ENCODE data around the gene KRTAP10-11. TPM values are rescaled to one million over a fixed set of nuclear protein-coding genes. Genes with fewer than 3 reads are reported as not detected.
"Not testable (repeated sequence)": the region's sequence is repeated elsewhere in the genome, so short reads cannot be mapped to it uniquely, and the experiment has no call there.

The KRTAP10-11 gene
- total RNA-seq, 1 donor from 2014 or later = not detected

GRCh38 chr21:44656868-44657267 lies 10.7 kb downstream of the KRTAP10-11 start:
- intact Hi-C loops (cut with micrococcal nuclease) = no loop called here
- DNase-seq (no peak), ATAC-seq (no peak)

GRCh38 chr21:44657635-44658540 lies 11.7 kb downstream of the KRTAP10-11 start, which contains the start of gene KRTAP12-3:
Gene KRTAP12-3 (plus strand): TSS chr21:44657932. CDS start chr21:44657980, 48 bp downstream.
- DNase-seq = no peak
- intact Hi-C loops (cut with micrococcal nuclease) = no loop called here
- no peak for ATAC-seq

GRCh38 chr21:44658541-44658910 lies 12.3 kb downstream of the KRTAP10-11 start:
- DNase-seq = no peak
- no peak for ATAC-seq
- intact Hi-C loops (cut with micrococcal nuclease) = no loop called here

- DNase-seq = no peak
- intact Hi-C loops (cut with micrococcal nuclease) = no loop called here
- ATAC-seq = no peak
These were observed 12.8 kb downstream of the KRTAP10-11 start for GRCh38 chr21:44658913-44659595.

- ATAC-seq; DNase-seq; intact Hi-C loops (cut with micrococcal nuclease): not testable (repeated sequence)
These were observed 15.4 kb downstream of the KRTAP10-11 start for GRCh38 chr21:44661567-44661966.

- intact Hi-C loops (cut with micrococcal nuclease) = no loop called here
- DNase-seq = no peak
- ATAC-seq = no peak
These were observed 18.5 kb downstream of the KRTAP10-11 start for GRCh38 chr21:44664691-44665090.

- intact Hi-C loops (cut with micrococcal nuclease) = no loop called here
- DNase-seq (peak; percentile 87), ATAC-seq (peak; percentile 100)
These were observed 20.4 kb downstream of the KRTAP10-11 start, which contains the start of gene KRTAP12-2 for GRCh38 chr21:44666401-44667320. Gene KRTAP12-2 (minus strand): TSS chr21:44666927. CDS start chr21:44666886, 41 bp downstream.

GRCh38 chr21:44667612-44668011 lies 21.4 kb downstream of the KRTAP10-11 start:
- intact Hi-C loops (cut with micrococcal nuclease) = no loop called here
- ATAC-seq (no peak), DNase-seq (no peak)

- intact Hi-C loops (cut with micrococcal nuclease) = no loop called here
- ATAC-seq = no peak
- no peak for DNase-seq
These were observed 24.6 kb downstream of the KRTAP10-11 start for GRCh38 chr21:44670642-44671432.

GRCh38 chr21:44671911-44672310 lies 25.7 kb downstream of the KRTAP10-11 start:
- ATAC-seq (no peak), DNase-seq (no peak)
- intact Hi-C loops (cut with micrococcal nuclease) = no loop called here

- no peak for ATAC-seq
- no peak for DNase-seq
- intact Hi-C loops (cut with micrococcal nuclease) = no loop called here
These were observed 31.7 kb downstream of the KRTAP10-11 start for GRCh38 chr21:44677881-44678280.

- ATAC-seq (no peak), DNase-seq (no peak)
- intact Hi-C loops (cut with micrococcal nuclease) = no loop called here
These were observed 34.9 kb downstream of the KRTAP10-11 start for GRCh38 chr21:44681152-44681551.

GRCh38 chr21:44681861-44682579 lies 35.8 kb downstream of the KRTAP10-11 start, which contains the start of gene KRTAP12-1:
Gene KRTAP12-1 (minus strand): TSS chr21:44682163. CDS start chr21:44682123, 40 bp downstream.
- intact Hi-C loops (cut with micrococcal nuclease) = no loop called here
- peak; percentile 59 for ATAC-seq
- DNase-seq = no peak

- DNase-seq (no peak), ATAC-seq (no peak)
- intact Hi-C loops (cut with micrococcal nuclease) = no loop called here
These were observed 36.5 kb downstream of the KRTAP10-11 start for GRCh38 chr21:44682580-44683151.

GRCh38 chr21:44684077-44684476 lies 37.9 kb downstream of the KRTAP10-11 start:
- intact Hi-C loops (cut with micrococcal nuclease) = no loop called here
- ATAC-seq = no peak
- DNase-seq = no peak

GRCh38 chr21:44684483-44684882 lies 38.3 kb downstream of the KRTAP10-11 start:
- no peak for DNase-seq
- intact Hi-C loops (cut with micrococcal nuclease) = no loop called here
- no peak for ATAC-seq

GRCh38 chr21:44685050-44685449 lies 38.8 kb downstream of the KRTAP10-11 start:
- intact Hi-C loops (cut with micrococcal nuclease); DNase-seq; ATAC-seq: not testable (repeated sequence)
